ENCODE results near the gene PAPOLG.

Gene PAPOLG

GRCh38 chr2:60719331-60719730 lies 36.7 kb upstream of the PAPOLG start:
- no peak for DNase-seq (ENCODE audit: low read depth)
- no peak overlapping the region for H3K4me3 ChIP-seq (ENCODE audit: low read length)
- no peak for TF ChIP-seq CTCF (conservative IDR thresholded peaks at IDR 0.05; ENCODE audit: low read depth, low read length)

- TF ChIP-seq CTCF (conservative IDR thresholded peaks at IDR 0.05; ENCODE audit: low read depth, low read length): no peak
- no peak for DNase-seq (ENCODE audit: low read depth)
Measured at GRCh38 chr2:60725466-60725865, 30.6 kb upstream of the PAPOLG start.

GRCh38 chr2:60728855-60729254 lies 27.2 kb upstream of the PAPOLG start:
- DNase-seq (ENCODE audit: low read depth): no peak
- no peak for TF ChIP-seq CTCF (conservative IDR thresholded peaks at IDR 0.05; ENCODE audit: low read depth, low read length)
- H3K4me3 ChIP-seq (ENCODE audit: low read length): no peak overlapping the region

More at GRCh38 chr2:60725466-60725865, 30.6 kb upstream of the PAPOLG start:
- no peak overlapping the region for H3K4me3 ChIP-seq (ENCODE audit: low read length)

GRCh38 chr2:60735496-60736250 lies 20.4 kb upstream of the PAPOLG start:
- no peak for DNase-seq (ENCODE audit: low read depth)
- TF ChIP-seq CTCF (conservative IDR thresholded peaks at IDR 0.05; ENCODE audit: low read depth, low read length): no peak
- peak overlapping the region; percentile 46 for H3K4me3 ChIP-seq (ENCODE audit: low read length)

- DNase-seq (ENCODE audit: low read depth): no peak
- no peak overlapping the region for H3K4me3 ChIP-seq (ENCODE audit: low read length)
- no peak for TF ChIP-seq CTCF (conservative IDR thresholded peaks at IDR 0.05; ENCODE audit: low read depth, low read length)
Measured at GRCh38 chr2:60738679-60739078, 17.4 kb upstream of the PAPOLG start.

GRCh38 chr2:60739156-60739555 lies 16.9 kb upstream of the PAPOLG start:
- no peak for TF ChIP-seq CTCF (conservative IDR thresholded peaks at IDR 0.05; ENCODE audit: low read depth, low read length)
- no peak overlapping the region for H3K4me3 ChIP-seq (ENCODE audit: low read length)
- DNase-seq (ENCODE audit: low read depth): no peak

GRCh38 chr2:60741576-60741975 lies 14.5 kb upstream of the PAPOLG start:
- no peak for DNase-seq (ENCODE audit: low read depth)
- no peak for TF ChIP-seq CTCF (conservative IDR thresholded peaks at IDR 0.05; ENCODE audit: low read depth, low read length)
- no peak overlapping the region for H3K4me3 ChIP-seq (ENCODE audit: low read length)

Measured in retinal pigment epithelial cell (primary cell).